HG03103 (cell line): Measurements from ENCODE around the gene P2RY2.

Source experiments
- ATAC-seq: cut with Tn5 transposase; IDR thresholded peaks from one replicate; pipeline ENCODE4 v1.9.1; 2021; ENCODE audit warnings: low read depth; ENCODE audit not compliant: unreplicated experiment

Gene P2RY2

DNA sequence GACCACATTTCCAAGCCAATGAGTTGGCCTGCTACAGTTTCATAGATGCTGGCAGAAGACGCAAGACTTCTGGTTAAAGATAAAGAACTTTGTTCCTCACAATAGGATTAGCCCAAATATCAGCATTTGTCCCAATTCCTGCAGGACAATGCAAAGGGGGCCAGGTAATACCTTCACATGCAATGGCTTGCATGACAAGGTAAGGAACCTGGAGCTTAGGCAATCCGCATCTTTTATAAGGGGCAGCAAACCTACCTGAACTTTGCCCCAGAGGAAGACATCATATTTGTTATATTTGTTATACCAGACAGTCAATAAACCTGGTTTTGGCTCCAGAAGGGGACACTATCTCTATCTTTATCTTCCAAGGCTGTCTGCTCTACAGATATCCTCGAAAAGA, 59.4 kb downstream of the P2RY2 start:
- ATAC-seq, result no peak

- no peak for ATAC-seq
These were observed 62.5 kb downstream of the P2RY2 start for GRCh38 chr11:73280626-73281025.

DNA sequence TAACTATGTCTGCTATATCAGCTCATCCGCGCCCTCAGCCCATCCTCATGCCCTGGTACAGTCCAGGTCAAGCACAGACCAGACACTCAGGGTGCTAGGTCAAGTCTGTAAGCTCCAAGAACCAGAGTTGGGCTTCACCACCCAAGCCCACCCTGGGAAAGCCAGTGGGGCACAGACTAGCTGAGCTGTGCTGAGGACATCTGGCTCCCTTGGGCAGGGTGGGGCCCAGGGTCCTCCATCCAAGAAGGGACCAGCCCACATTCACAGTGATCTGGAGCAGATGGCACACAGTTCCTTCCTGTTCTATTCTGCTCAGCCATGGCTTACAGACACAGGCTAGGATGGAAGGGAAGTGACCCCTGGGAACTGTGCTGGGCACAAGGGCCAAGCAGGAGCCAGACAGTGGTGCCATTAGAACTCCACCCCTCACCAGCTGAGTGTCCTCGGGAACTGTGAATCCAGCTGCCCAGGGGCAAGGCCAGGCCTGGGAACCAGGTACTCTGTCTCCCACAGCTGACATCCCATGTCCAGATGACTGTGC, 63.2 kb downstream of the P2RY2 start:
- no peak for ATAC-seq

- no peak for ATAC-seq
These were observed 63.9 kb downstream of the P2RY2 start for GRCh38 chr11:73281796-73282660.

DNA sequence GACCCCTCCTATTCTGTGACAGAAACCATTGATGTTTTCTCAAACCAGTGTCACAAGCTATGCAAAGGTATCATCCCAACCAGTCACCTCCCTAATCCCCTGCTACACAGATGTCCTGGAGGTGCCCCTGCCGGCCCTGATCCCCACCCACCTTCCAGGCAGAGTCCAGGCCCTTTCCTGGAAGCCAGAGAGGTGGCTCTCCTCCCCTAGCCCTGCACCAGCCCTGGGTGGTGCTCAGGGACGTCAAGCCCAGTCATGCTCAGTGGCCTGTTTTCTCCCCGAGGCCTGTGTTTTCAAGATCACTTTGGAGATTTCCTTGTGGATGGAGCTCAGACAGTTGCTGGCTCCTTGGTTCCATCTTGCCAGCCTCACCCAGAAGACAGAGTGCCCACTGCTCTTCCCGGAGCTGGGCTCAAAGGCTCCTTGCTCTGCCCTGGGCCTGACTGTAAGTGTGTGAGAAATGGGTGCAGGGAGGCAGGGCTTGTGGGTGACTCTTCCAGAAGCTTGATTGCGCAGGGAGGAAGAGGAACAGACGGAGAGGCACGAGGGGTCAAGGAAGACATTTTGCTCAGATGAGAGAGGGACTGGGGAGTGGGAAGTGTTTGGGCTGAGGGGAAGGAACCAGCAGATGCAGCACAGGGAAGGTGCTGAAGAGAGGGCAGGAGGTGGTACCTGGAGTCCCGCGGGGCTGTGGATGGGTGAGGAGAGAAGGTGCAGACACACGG, 65.4 kb downstream of the P2RY2 start:
- ATAC-seq, result no peak

DNA sequence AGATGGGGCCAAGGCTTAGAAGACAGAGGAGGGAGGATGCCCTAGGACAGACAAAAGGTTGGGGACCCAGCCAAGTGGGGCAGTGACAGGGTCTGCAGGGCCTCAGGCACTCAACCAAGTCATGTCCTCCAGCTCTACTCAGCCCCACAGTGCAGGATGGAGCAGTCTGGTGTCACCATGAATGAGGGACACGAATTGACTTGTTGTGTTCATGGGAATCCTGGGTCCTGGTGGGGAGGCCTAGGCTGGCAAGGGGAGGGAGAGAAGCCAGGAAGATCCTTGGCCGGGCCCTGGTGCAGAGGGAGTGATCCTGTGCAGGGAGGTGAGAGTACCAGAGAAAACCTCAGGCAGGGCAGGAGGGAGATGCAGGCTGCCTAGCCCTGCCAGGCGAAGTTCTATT, 66.0 kb downstream of the P2RY2 start:
- ATAC-seq, result no peak

DNA sequence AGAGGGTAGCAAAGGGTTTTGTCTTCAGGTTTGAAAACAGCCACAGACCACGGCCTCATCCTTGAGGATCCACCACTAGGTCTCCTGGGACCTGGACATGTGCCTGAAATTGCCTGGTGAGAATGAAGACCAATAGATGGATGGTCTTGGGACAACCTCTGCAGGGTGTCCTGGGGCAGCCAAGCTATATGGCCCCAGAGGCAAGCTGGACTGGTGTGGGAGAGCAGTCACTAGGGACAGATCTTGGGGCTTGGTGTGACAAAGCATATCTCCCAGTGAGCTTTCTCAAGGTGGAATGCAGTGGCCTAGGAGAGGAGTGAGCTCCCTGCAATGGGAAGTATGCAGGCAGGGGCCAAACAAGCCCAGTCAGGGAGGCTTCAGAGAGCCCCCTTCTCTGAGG, 67.6 kb downstream of the P2RY2 start:
- no peak for ATAC-seq
